Measurements from ENCODE around the gene POLQ.
"Not testable (repeated sequence)": the region's sequence is repeated elsewhere in the genome, so short reads cannot be mapped to it uniquely, and the experiment has no call there.

POLQ gene

DNA sequence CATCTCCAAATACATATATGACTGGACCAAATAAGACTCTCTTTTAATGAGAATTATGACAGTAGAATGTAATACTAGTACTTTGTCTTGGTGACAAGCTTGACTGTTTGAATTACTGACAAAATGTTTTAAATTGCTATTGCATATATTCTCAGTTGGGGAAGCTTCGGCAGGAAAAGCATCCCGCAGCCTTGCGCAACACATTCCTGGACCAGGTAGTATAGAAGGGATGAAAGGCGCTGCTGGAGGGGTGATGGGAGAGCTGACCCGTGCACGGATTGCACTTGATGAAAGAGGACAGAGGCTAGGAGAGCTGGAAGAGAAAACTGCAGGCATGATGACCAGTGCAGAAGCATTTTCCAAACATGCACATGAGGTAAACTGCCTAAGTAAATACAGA, 127.6 kb downstream of the POLQ start:
- no peak for DNase-seq

DNA sequence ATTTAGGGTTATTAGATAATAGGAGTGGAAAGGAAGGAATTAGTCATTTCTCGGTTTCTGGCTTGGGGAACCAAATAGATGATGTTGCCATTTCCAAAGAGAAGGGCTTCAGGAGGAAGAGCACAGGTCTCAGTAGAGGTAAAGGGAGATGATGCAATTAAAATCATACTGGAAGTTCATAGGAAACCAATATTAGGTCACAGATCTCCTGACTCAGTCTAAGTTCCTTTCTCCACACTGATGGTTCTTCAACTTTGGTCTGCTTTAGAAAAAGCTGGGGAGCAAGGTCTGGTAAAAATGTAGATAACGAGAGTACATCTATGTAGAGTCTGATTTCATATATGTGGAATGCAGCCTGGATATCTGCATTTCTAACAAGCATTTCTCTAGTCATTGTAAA, 130.9 kb downstream of the POLQ start:
- no peak for DNase-seq

DNA sequence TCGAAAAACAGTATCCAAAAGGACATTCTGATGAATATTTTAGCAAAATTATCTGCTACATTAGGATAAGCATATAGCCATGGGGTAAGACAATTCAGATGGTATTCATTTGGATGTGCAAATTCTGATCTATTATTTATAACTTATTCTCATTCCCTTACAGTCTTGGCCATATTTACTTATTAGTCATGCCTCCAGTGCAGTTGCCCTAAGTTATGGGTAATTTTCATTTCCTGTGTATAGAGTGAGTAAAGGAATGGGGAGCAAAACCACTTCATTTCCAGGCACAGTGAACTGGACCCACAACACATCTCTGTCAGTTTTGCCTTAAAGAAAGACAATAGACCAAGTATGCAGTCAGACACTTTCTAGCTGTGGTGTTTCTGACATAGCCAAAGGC, 134.3 kb downstream of the POLQ start:
- DNase-seq, result no peak

DNA sequence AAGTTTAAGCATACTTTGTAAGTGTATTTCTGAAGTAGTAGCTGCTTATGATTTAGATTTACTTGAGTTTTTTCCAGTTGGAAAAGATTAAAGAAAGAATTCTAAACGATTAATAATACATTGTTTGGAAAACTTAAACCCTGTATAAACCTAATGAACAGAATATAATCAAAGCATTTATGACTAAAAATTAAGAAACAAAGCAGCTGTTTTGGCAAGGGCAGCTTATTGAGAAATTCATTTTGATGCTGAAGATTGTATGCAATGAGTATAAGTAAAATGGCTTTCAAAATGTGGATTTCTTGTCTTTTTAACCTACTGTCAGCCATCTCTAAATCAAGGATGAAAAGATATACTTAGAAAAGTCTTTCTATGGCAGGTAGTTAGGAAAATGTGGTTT, 140.2 kb downstream of the POLQ start:
- no peak for DNase-seq

DNA sequence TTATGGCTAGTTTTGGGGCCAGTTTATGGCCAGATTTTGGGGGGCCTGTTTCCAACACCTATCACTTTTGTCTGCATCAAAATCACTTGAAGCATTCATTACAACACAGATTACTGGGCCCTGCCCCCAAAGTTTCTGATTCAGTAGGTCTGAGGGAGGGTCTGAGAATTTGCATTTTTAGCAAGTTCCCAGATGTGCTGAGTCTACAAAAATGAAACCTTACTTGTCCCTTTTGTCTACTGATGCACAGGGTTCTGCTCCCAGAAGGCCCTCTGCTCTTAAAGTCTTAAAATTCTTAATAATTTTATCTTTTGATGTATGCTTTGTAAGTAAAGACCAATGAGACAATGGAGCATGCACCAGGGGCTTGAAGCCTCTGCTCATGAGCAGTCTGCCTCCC, 146.0 kb downstream of the POLQ start:
- no peak for DNase-seq

DNA sequence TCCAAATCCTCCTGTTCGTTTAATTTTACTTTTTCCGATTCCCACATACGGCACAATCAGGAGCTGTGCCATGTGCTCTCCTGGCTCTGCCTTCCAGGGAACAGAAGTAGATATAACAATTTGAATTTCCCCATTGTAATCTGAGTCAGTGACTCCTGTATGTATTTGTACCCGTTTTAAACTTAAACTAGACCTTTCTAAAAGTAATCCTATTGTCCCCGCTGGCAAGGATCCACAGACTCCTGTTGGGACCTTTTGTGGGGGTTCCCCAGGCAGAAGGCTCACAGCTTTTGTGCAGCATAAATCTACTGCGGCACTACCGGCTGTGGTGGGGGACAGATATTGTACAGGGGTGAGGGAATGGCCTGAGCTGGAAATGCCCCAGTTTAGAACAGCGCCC, 147.7 kb downstream of the POLQ start:
- DNase-seq, result not testable (repeated sequence)

DNA sequence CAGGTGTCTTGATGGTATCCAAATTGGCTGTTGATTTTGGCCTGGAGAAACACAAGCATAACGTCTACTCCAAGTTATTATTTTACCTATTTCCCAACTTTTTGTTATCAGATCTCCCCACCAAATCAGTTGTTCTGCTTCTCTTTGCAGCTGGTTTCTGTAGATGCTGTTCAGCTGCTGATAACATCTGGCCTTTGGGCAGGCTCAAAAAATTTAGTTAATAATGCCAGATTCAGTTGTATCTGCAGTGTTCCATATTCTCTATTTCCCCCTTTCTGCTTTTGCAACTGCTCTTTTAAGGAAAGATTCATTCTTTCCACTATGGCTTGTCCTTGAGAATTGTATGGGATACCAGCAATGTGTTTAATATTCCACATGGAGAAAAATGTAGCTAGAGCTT, 149.8 kb downstream of the POLQ start:
- DNase-seq, result not testable (repeated sequence)

DNA sequence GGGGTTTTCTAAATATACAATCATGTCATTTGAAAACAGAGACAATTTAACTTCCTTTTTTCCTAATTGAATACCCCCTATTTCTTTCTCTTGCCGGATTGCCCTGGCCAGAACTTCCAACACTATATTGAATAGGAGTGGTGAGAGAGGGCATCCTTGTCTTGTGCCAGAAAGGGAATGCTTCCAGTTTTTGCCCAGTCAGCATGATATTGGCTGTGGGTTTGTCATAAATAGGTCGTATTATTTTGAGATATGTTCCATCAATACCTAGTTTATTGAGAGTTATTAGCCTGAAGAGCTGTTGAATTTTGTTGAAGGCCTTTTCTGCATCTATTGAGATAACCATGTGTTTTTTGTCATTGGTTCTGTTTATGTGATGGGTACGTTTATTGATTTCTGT, 157.5 kb downstream of the POLQ start:
- DNase-seq, result not testable (repeated sequence)

Measured in inflammatory macrophage (primary cell).